HTERT RPE-1 (cell line): Measurements from ENCODE around the gene IARS2.
"Not testable (repeated sequence)": the region's sequence is repeated elsewhere in the genome, so short reads cannot be mapped to it uniquely, and the experiment has no call there.

Experiments used
- in situ Hi-C: fragments of 300-500 bp; cut with MboI; formaldehyde crosslinking; loops from 4 replicates; pipeline ENCODE4 v1.14.3; 2020; ENCODE audit warnings: low sequenced_read_pairs

Gene IARS2

DNA sequence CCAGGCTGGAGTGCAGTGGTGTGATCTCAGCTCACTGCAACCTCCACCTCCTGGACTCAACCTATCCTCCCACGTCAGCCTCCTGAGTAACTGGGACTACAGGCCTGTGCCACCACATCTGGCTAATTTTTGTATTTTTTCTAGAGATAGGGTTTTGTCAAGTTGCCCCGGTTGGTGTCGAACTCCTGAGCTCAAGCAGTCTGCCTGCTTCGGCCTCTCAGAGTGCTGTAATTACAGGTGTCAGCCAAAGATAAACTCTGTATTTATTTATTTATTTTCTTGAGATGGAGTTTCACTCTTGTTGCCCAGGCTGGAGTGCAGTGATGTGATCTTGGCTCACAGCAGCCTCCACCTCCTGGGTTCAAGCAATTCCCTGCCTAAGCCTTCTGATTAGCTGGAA lies 18.7 kb downstream of the IARS2 start:
- in situ Hi-C loops: not testable (repeated sequence)

DNA sequence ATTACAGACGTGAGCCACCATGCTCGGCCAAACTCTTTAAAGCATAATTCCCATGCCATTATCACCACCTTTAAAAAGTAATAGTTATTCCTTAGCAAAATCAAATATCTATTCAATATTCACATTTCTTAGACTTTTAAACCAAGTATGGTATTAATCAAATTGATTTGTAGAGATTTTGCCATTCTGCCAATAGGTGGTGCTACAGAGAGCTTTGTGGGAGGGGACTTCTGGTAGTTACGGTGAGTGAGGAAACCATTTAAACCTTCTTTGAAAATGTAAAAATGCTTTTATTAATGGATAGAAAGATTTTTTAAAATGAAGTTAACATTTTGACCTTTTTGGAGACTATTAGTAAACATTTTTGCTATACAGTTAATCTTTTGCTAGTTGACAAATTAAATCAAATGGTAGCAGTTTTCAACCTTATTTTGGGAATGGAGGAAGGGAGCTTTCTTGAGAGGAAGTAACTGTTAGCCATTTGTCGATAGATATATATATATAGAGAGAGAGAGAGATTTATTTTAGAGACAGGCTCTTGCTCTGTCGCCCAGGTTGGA lies 19.3 kb downstream of the IARS2 start:
- in situ Hi-C loops: no loop called here

GRCh38 chr1:220119043-220119512 lies 25.1 kb downstream of the IARS2 start:
- in situ Hi-C loops: no loop called here

- in situ Hi-C loops: no loop called here
Measured at GRCh38 chr1:220121791-220122530, 28.0 kb downstream of the IARS2 start.

DNA sequence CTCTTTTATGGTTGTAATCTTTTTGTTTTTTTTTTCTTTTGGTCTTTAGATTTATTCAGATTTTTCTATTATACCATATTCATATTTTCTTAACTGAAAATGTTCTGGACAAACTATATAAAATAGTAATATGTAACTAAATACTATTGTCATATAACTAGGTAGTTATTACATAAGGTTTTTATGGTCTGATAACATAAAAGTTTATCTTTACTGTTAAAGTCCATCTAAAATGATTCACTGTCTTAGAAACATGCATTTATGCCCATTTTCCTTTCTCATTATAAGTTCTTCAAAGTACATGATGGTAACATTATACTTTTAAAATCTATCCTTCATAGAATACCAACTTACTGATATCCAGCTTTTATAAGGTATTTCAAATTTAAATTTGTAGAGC lies 29.1 kb downstream of the IARS2 start:
- in situ Hi-C loops: no loop called here

GRCh38 chr1:220123889-220124288 lies 30.0 kb downstream of the IARS2 start:
- in situ Hi-C loops: no loop called here

GRCh38 chr1:220124542-220124941 lies 30.6 kb downstream of the IARS2 start:
- in situ Hi-C loops: no loop called here

DNA sequence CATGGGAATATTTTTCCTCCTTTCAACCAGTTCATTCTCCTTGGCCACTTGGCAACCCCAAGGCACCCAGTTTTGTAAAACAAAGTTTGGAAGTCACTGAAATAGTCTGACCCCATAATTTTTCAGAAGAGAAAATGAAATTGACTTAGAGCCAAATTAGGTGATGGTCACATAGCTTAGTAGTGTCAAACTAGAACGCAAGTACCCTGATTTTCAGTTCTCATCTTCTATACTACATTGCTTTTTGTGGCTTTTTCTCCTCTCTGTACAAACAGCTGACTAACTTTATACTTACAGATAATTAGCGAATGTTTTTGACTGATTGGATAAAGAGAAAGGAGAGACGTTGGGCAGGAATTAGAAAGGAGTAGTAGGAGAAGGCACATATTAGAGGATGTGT lies 33.1 kb downstream of the IARS2 start:
- in situ Hi-C loops: no loop called here

GRCh38 chr1:220129479-220130210 lies 35.7 kb downstream of the IARS2 start:
- in situ Hi-C loops: no loop called here

- in situ Hi-C loops: no loop called here
Measured at GRCh38 chr1:220135755-220136154, 41.8 kb downstream of the IARS2 start.

DNA sequence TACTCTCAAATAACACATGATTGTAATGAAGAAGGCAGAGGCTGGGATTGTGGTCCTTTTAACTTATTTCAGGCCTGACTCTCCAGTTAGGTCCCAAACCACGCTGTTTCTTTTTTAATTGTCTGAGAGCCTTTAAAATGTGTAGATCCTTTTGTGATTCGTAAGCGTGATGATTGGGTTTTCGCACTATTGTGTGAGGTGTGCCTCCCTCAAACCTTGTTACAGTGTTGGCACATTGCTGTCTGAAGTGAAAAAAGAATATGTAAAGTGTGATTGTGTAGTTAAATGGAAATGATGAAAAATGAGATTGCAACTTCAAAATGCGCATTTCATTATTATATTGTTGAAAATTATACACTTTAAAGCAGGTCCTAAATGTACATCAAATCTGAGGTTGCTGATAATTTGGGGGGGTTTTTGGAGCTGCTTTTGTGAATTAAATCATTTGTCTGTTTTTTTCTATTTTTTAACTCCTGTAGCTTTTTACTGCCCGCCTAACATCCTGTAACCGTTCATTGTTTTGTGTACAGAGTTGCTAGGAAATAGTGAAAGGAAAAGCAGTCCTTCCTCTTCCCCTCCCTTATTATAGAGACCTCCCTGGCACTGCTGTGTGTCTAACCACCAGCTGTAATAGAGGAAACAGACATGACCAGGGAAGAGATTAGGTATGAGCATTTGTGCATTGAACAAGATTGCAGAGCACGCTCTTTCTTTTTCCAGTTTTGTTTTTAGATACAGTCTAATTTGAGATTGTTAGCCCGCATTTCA lies 43.3 kb downstream of the IARS2 start:
- in situ Hi-C loops: no loop called here

GRCh38 chr1:220139966-220140365 lies 46.0 kb downstream of the IARS2 start:
- in situ Hi-C loops: no loop called here

DNA sequence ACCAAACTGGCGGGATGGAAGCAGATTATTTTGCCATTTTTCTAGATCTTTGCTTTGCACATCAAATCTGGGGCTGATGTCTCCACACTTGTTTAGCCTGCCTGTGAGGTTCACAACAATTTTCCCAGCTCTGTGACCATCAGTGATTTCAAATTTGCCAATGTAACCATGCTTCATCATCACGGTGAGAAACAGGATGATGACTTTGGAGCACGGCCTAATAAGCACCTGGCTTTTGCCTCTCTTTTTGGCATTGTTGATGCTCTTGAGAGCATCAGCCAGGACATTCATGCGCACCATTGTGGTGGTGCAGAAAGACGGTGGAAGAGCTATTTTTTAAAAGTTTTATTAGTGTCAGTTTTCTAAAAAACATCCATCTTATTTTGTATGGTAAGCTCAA lies 50.1 kb downstream of the IARS2 start:
- in situ Hi-C loops: no loop called here

GRCh38 chr1:220149742-220150141 lies 55.8 kb downstream of the IARS2 start:
- in situ Hi-C loops: no loop called here

GRCh38 chr1:220151454-220151853 lies 57.5 kb downstream of the IARS2 start:
- in situ Hi-C loops: no loop called here

GRCh38 chr1:220153147-220153546 lies 59.2 kb downstream of the IARS2 start:
- in situ Hi-C loops: no loop called here

GRCh38 chr1:220156620-220157146 lies 62.8 kb downstream of the IARS2 start:
- in situ Hi-C loops: no loop called here

DNA sequence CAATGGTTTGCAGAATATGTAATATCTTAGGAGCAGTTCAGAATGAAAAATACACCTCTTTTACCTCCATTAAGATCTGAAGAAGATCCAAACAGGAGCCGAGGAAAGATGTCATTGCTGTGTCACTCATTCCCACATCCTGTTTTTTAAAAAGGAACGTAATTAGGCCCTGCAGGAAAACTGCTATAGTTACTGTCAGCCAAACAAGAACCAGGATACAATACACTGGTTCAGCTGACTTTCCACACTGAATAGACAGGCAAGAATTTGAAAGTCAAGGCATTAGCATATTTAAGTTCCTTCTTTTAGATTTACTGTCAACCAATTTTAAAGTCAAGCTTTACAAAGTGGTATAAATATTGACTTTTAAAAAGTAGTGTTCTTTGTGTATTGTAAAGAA lies 63.8 kb downstream of the IARS2 start:
- in situ Hi-C loops: no loop called here

- in situ Hi-C loops: not testable (repeated sequence)
Measured at GRCh38 chr1:220158530-220158929, 64.6 kb downstream of the IARS2 start.

DNA sequence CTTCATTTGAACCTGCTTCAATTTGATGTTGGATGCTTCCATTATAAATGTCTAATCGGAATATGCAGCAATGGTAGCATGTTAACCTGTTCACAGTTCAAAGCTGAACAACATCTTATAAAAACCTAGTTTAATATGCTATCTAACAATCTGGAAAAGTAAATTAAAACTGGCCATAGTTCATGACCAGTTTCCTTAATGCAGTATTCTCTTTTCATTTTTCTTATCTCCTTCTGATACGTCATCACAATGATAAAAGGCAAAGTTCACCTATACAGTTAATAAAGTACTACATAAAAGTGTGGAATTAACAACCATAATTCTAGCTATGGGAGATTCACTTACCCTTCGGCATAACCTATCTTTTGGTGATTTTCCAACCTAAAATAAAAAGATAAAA lies 65.1 kb downstream of the IARS2 start:
- in situ Hi-C loops: no loop called here

DNA sequence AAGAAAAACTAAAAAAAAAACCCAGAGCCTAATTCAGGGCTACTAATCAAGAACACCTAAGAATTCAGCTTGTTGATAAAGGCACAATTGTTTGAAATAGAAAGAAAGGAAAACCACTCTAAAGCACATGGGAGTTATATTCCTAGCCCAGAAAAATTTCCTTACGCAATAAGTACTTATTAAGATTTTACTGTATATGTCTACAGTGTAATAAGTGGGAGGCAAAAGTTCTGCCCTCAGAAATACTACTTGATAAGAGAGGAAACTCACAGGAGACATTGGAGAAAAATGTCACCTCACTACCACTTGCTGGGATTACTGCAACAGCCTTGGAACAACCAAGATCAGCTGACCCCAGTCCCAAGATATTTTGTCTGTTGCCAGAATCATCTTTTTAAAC lies 66.1 kb downstream of the IARS2 start:
- in situ Hi-C loops: no loop called here
